H9 (cell line): Measurements from ENCODE around the gene METTL4. TPM values are rescaled to one million over a fixed set of nuclear protein-coding genes. Genes with fewer than 3 reads are reported as not detected.

Source experiments
- DNase-seq: peaks from one replicate; pipeline ENCODE4 v3.0.0-alpha.2; 2017
- H2AFZ ChIP-seq: one replicate; pipeline ENCODE4 v1.6.1; 2013; ENCODE audit warnings: mild to moderate bottlenecking, low read length, control low read depth, moderate library complexity
- H2AK5ac ChIP-seq: 2 replicates; pipeline ENCODE4 v1.6.1; 2013; ENCODE audit warnings: low read length, control low read depth, mixed read lengths; ENCODE audit not compliant: insufficient read length
- H2BK120ac ChIP-seq: one replicate; pipeline ENCODE4 v1.6.1; 2013; ENCODE audit warnings: low read depth, mild to moderate bottlenecking, low read length, control low read depth, inconsistent platforms; ENCODE audit not compliant: poor library complexity, severe bottlenecking
- H2BK12ac ChIP-seq: 2 replicates; pipeline ENCODE4 v1.6.1; 2013; ENCODE audit warnings: low read length, control low read depth, mixed read lengths, low read depth; ENCODE audit not compliant: insufficient read length
- H2BK15ac ChIP-seq: 2 replicates; pipeline ENCODE4 v1.6.1; 2013; ENCODE audit warnings: low read depth, low read length, control low read depth
- H2BK20ac ChIP-seq: one replicate; pipeline ENCODE4 v1.6.1; 2013; ENCODE audit warnings: low read depth, mild to moderate bottlenecking, low read length, control low read depth, inconsistent platforms; ENCODE audit not compliant: poor library complexity, severe bottlenecking
- H2BK5ac ChIP-seq: 2 replicates; pipeline ENCODE4 v1.6.1; 2013; ENCODE audit warnings: low read length, control low read depth, mixed read lengths; ENCODE audit not compliant: insufficient read length
- H3K14ac ChIP-seq: 2 replicates; pipeline ENCODE4 v1.6.1; 2013; ENCODE audit warnings: low read length, control low read depth; ENCODE audit not compliant: insufficient read depth
- H3K18ac ChIP-seq: 2 replicates; pipeline ENCODE4 v1.6.1; 2013; ENCODE audit warnings: low read depth, mild to moderate bottlenecking, mixed read lengths, low read length, control low read depth; ENCODE audit not compliant: insufficient read length
- H3K23ac ChIP-seq: 2 replicates; pipeline ENCODE4 v1.6.1; 2013; ENCODE audit warnings: low read length, control low read depth, mixed read lengths, low read depth; ENCODE audit not compliant: insufficient read length
- H3K23me2 ChIP-seq: 2 replicates; pipeline ENCODE4 v1.6.1; 2013; ENCODE audit warnings: low read depth, mild to moderate bottlenecking, mixed read lengths, low read length, control low read depth; ENCODE audit not compliant: insufficient read length, poor library complexity, severe bottlenecking
- H3K27ac ChIP-seq: 2 replicates; pipeline ENCODE4 v1.5.1; 2013; ENCODE audit warnings: low read length, control low read depth, mixed read lengths, low read depth; ENCODE audit not compliant: insufficient read length
- H3K27me3 ChIP-seq: 2 replicates; pipeline ENCODE4 v1.6.1; 2013; ENCODE audit warnings: low read length, control low read depth, inconsistent platforms; ENCODE audit not compliant: insufficient read depth
- H3K4ac ChIP-seq: 2 replicates; pipeline ENCODE4 v1.6.1; 2013; ENCODE audit warnings: low read depth, mild to moderate bottlenecking, control low read depth, inconsistent platforms, low read length, moderate library complexity
- H3K4me1 ChIP-seq: 2 replicates; pipeline ENCODE4 v1.6.1; 2013; ENCODE audit warnings: low read length, control low read depth, inconsistent platforms; ENCODE audit not compliant: insufficient read depth
- H3K4me2 ChIP-seq: 2 replicates; pipeline ENCODE4 v1.6.1; 2013; ENCODE audit warnings: low read length, control low read depth, mixed read lengths; ENCODE audit not compliant: insufficient read length, insufficient read depth
- H3K56ac ChIP-seq: 2 replicates; pipeline ENCODE4 v1.6.1; 2013; ENCODE audit warnings: low read depth, mild to moderate bottlenecking, mixed read lengths, low read length, control low read depth; ENCODE audit not compliant: insufficient read length
- H3K79me1 ChIP-seq: 2 replicates; pipeline ENCODE4 v1.6.1; 2013; ENCODE audit warnings: low read depth, mild to moderate bottlenecking, moderate library complexity, low read length, control low read depth, inconsistent platforms; ENCODE audit not compliant: insufficient read depth, poor library complexity, severe bottlenecking
- H3K79me2 ChIP-seq: 2 replicates; pipeline ENCODE4 v1.6.1; 2013; ENCODE audit warnings: low read length, control low read depth, inconsistent platforms; ENCODE audit not compliant: insufficient read depth
- H3K9ac ChIP-seq: 2 replicates; pipeline ENCODE4 v1.6.1; 2013; ENCODE audit warnings: low read length, control low read depth, mixed read lengths; ENCODE audit not compliant: insufficient read length; ENCODE audit errors: extremely low read depth
- H3K9me3 ChIP-seq: one replicate; pipeline ENCODE4 v1.6.1; 2013; ENCODE audit warnings: low read depth, low read length, inconsistent platforms; ENCODE audit not compliant: control insufficient read depth
- H3T11ph ChIP-seq: one replicate; pipeline ENCODE4 v1.6.1; 2013; ENCODE audit warnings: mild to moderate bottlenecking, low read length, control low read depth, inconsistent platforms
- H4K20me1 ChIP-seq: one replicate; pipeline ENCODE4 v1.6.1; 2013; ENCODE audit not compliant: control insufficient read depth, insufficient read length, insufficient read depth
- H4K5ac ChIP-seq: 2 replicates; pipeline ENCODE4 v1.6.1; 2013; ENCODE audit warnings: low read depth, mild to moderate bottlenecking, mixed read lengths, low read length, control low read depth; ENCODE audit not compliant: insufficient read length
- H4K8ac ChIP-seq: replicated peaks from 2 replicates; pipeline ENCODE4 v1.6.1; 2013; ENCODE audit warnings: low read length, control low read depth, mixed read lengths, low read depth; ENCODE audit not compliant: insufficient read length
- H4K91ac ChIP-seq: 2 replicates; pipeline ENCODE4 v1.6.1; 2013; ENCODE audit warnings: low read depth, mild to moderate bottlenecking, moderate library complexity, mixed read lengths, low read length, control low read depth; ENCODE audit not compliant: insufficient read length
- H3K27ac Mint-ChIP-seq, 3 experiments: 2 replicates in 2 of 3; 3 replicates in 1 of 3; pipeline ENCODE4 v1.8.0; 2020 to 2021; ENCODE audit warnings: mixed read lengths in 3 of 3, mild to moderate bottlenecking in 1 of 3, moderate library complexity in 1 of 3
- H3K27me3 Mint-ChIP-seq: 2 replicates; pipeline ENCODE4 v1.8.0; 2021; ENCODE audit warnings: low read depth, mild to moderate bottlenecking, moderate library complexity, mixed read lengths
- H3K36me3 Mint-ChIP-seq, 3 experiments: 2 replicates in 2 of 3; 3 replicates in 1 of 3; pipeline ENCODE4 v1.8.0; 2020 to 2021; ENCODE audit warnings: low read depth in 3 of 3, mixed read lengths in 3 of 3; ENCODE audit not compliant: insufficient read depth in 1 of 3
- H3K4me1 Mint-ChIP-seq, 2 experiments: 2 replicates each; pipeline ENCODE4 v1.8.0; 2020; ENCODE audit warnings: mixed read lengths in 2 of 2
- H3K4me3 Mint-ChIP-seq, 2 experiments: 2 replicates in 1 of 2; 3 replicates in 1 of 2; pipeline ENCODE4 v1.8.0; 2020 to 2021; ENCODE audit warnings: mild to moderate bottlenecking in 2 of 2, mixed read lengths in 2 of 2, moderate library complexity in 1 of 2
- H3K9me3 Mint-ChIP-seq, 2 experiments: 2 replicates in 1 of 2; 3 replicates in 1 of 2; pipeline ENCODE4 v1.8.0; 2020; ENCODE audit warnings: mild to moderate bottlenecking in 2 of 2, mixed read lengths in 2 of 2, moderate library complexity in 1 of 2
- WGBS: extraction: QIAGEN DNeasy Blood & Tissue Kit; methylation state at CpG from one replicate; pipeline ENCODE4 v1.1.7; 2013; ENCODE audit warnings: missing lambda C conversion rate, low lambda C conversion rate, mixed read lengths; ENCODE audit not compliant: insufficient read length; ENCODE audit errors: extremely low coverage; 5-methylcytosine and 5-hydroxymethylcytosine counted together
- total RNA-seq: library from RNA; stranded (reverse); gene quantifications from 2 replicates; pipeline ENCODE4 v1.2.1, GENCODE V29; 2021
- TF ChIP-seq, protein P1 (sequence below): fragments of 200-600 bp; sonication (generic); conservative IDR thresholded peaks from 3 replicates; pipeline ENCODE4 v1.8.0; 2021; ENCODE audit warnings: antibody characterized with exemption, mild to moderate bottlenecking

Gene METTL4
- total RNA-seq, 1 experiment from 2014 or later = 14.2 TPM

DNA sequence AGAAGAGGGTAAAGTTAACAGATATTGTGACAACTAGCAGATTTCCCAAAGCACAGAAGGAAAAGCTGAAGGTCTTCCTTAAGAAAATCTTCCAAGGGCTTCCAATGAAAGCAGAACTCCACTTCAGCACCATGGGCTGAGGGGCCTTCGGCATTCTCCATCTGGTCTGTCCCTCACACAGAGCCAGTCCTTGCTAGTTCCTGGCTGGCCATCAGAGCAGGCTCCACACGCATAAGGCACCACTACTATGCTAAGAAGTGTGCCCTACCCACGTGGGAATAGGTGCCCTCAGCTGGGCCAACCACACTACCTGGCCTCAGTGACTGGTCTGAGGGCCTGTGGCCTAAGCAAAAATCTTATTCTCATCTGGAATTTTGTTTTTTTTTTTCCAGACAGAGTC lies 73.5 kb downstream of the METTL4 start:
- Histone ChIP-seq H2BK20ac (no peak overlapping the region), H2BK15ac (no peak overlapping the region), H3K4ac (no peak overlapping the region), H4K5ac (no peak overlapping the region), H4K91ac (no peak overlapping the region), H3K23ac (no peak overlapping the region), H3K18ac (no peak overlapping the region), H2BK5ac (no peak overlapping the region), H3K27me3 (no peaks in the 10 kb centered on the region), H4K20me1 (no peaks in the 10 kb centered on the region), H4K8ac (no peak overlapping the region), H3T11ph (no peak overlapping the region), H2AFZ (no peak overlapping the region), H3K27ac (no peak overlapping the region), H3K9me3 (no peaks in the 10 kb centered on the region), H3K4me1 (no peaks in the 10 kb centered on the region), H2BK12ac (no peak overlapping the region), H3K79me2 (no peaks in the 10 kb centered on the region), H2BK120ac (no peak overlapping the region), H3K9ac (no peak overlapping the region), H3K4me2 (no peak overlapping the region), H3K14ac (no peak overlapping the region), H3K23me2 (no peaks in the 10 kb centered on the region), H3K79me1 (no peaks in the 10 kb centered on the region), H2AK5ac (no peak overlapping the region), H3K56ac (no peak overlapping the region)
- WGBS = no CpG with 5 or more reads among the region's 3 CpGs
- Mint-ChIP-seq H3K4me1 (no peaks in the 10 kb centered on the region), H3K27ac (no peak overlapping the region), H3K27me3 (0 out of 2 replicates have a peak, but pooled peaks cover 2% of the 10 kb centered on the region), H3K36me3 (no peaks in the 10 kb centered on the region), H3K4me3 (no peak overlapping the region), H3K9me3 (no peaks in the 10 kb centered on the region)
- TF ChIP-seq, protein P1, sequence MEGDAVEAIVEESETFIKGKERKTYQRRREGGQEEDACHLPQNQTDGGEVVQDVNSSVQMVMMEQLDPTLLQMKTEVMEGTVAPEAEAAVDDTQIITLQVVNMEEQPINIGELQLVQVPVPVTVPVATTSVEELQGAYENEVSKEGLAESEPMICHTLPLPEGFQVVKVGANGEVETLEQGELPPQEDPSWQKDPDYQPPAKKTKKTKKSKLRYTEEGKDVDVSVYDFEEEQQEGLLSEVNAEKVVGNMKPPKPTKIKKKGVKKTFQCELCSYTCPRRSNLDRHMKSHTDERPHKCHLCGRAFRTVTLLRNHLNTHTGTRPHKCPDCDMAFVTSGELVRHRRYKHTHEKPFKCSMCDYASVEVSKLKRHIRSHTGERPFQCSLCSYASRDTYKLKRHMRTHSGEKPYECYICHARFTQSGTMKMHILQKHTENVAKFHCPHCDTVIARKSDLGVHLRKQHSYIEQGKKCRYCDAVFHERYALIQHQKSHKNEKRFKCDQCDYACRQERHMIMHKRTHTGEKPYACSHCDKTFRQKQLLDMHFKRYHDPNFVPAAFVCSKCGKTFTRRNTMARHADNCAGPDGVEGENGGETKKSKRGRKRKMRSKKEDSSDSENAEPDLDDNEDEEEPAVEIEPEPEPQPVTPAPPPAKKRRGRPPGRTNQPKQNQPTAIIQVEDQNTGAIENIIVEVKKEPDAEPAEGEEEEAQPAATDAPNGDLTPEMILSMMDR = no peak
- no peak for DNase-seq
